ENCODE data around the gene PCNX1.

GRCh38 chr14:70898111-70898745, 9.0 kb upstream of the PCNX1 start:
- TF ChIP-seq, protein P1, sequence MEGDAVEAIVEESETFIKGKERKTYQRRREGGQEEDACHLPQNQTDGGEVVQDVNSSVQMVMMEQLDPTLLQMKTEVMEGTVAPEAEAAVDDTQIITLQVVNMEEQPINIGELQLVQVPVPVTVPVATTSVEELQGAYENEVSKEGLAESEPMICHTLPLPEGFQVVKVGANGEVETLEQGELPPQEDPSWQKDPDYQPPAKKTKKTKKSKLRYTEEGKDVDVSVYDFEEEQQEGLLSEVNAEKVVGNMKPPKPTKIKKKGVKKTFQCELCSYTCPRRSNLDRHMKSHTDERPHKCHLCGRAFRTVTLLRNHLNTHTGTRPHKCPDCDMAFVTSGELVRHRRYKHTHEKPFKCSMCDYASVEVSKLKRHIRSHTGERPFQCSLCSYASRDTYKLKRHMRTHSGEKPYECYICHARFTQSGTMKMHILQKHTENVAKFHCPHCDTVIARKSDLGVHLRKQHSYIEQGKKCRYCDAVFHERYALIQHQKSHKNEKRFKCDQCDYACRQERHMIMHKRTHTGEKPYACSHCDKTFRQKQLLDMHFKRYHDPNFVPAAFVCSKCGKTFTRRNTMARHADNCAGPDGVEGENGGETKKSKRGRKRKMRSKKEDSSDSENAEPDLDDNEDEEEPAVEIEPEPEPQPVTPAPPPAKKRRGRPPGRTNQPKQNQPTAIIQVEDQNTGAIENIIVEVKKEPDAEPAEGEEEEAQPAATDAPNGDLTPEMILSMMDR (IDR thresholded peaks at IDR 0.05): no peak
- no peak for TF ChIP-seq POLR2A (IDR thresholded peaks at IDR 0.05)

All from adrenal gland (tissue), 5 donors.